Measurements from ENCODE around the gene MCEE.

Gene MCEE

GRCh38 chr2:71157124-71157793 lies 27.2 kb upstream of the MCEE start:
- TF ChIP-seq CTCF (IDR thresholded peaks at IDR 0.05) = peak; percentile 31
- peak overlapping the region; percentile 44 for H2AFZ ChIP-seq
- H3K27ac ChIP-seq = no peak overlapping the region
- no peak overlapping the region for H3K4me2 ChIP-seq (ENCODE audit: low read length)
- H3K9me3 ChIP-seq (ENCODE audit: control insufficient read depth, low read length) = no peaks in the 10 kb centered on the region
- H3K9ac ChIP-seq = no peak overlapping the region
- no peaks in the 10 kb centered on the region for H3K27me3 ChIP-seq (ENCODE audit: control insufficient read depth, insufficient read depth, low read length)
- no peaks in the 10 kb centered on the region for H3K79me2 ChIP-seq
- no peak overlapping the region for H3K4me3 ChIP-seq (ENCODE audit: low read depth, low read length)
- H3K4me1 ChIP-seq = no peaks in the 10 kb centered on the region
- H3K36me3 ChIP-seq (ENCODE audit: control insufficient read depth, insufficient read depth, low read length) = no peaks in the 10 kb centered on the region

- H3K9ac ChIP-seq = no peak overlapping the region
- H3K79me2 ChIP-seq = no peaks in the 10 kb centered on the region
- H2AFZ ChIP-seq = no peak overlapping the region
- no peaks in the 10 kb centered on the region for H3K27me3 ChIP-seq (ENCODE audit: control insufficient read depth, insufficient read depth, low read length)
- H3K4me3 ChIP-seq (ENCODE audit: low read depth, low read length) = no peak overlapping the region
- no peaks in the 10 kb centered on the region for H3K9me3 ChIP-seq (ENCODE audit: control insufficient read depth, low read length)
- no peak overlapping the region for H3K27ac ChIP-seq
- no peaks in the 10 kb centered on the region for H3K4me1 ChIP-seq
- no peak for TF ChIP-seq CTCF (IDR thresholded peaks at IDR 0.05)
- no peaks in the 10 kb centered on the region for H3K36me3 ChIP-seq (ENCODE audit: control insufficient read depth, insufficient read depth, low read length)
- H3K4me2 ChIP-seq (ENCODE audit: low read length) = no peak overlapping the region
Measured at GRCh38 chr2:71156573-71156972, 26.5 kb upstream of the MCEE start.

GRCh38 chr2:71155846-71156245 lies 25.8 kb upstream of the MCEE start:
- H3K27me3 ChIP-seq (ENCODE audit: control insufficient read depth, insufficient read depth, low read length) = no peaks in the 10 kb centered on the region
- no peak overlapping the region for H3K27ac ChIP-seq
- no peak for TF ChIP-seq CTCF (IDR thresholded peaks at IDR 0.05)
- no peaks in the 10 kb centered on the region for H3K9me3 ChIP-seq (ENCODE audit: control insufficient read depth, low read length)
- H3K9ac ChIP-seq = no peak overlapping the region
- H3K4me2 ChIP-seq (ENCODE audit: low read length) = no peak overlapping the region
- H3K36me3 ChIP-seq (ENCODE audit: control insufficient read depth, insufficient read depth, low read length) = no peaks in the 10 kb centered on the region
- H3K4me1 ChIP-seq = no peaks in the 10 kb centered on the region
- no peak overlapping the region for H2AFZ ChIP-seq
- H3K4me3 ChIP-seq (ENCODE audit: low read depth, low read length) = no peak overlapping the region
- H3K79me2 ChIP-seq = no peaks in the 10 kb centered on the region

GRCh38 chr2:71154798-71155197 lies 24.8 kb upstream of the MCEE start:
- no peak overlapping the region for H3K27ac ChIP-seq
- H3K27me3 ChIP-seq (ENCODE audit: control insufficient read depth, insufficient read depth, low read length) = no peaks in the 10 kb centered on the region
- H3K9ac ChIP-seq = no peak overlapping the region
- no peak overlapping the region for H2AFZ ChIP-seq
- H3K4me2 ChIP-seq (ENCODE audit: low read length) = no peak overlapping the region
- H3K9me3 ChIP-seq (ENCODE audit: control insufficient read depth, low read length) = no peaks in the 10 kb centered on the region
- H3K36me3 ChIP-seq (ENCODE audit: control insufficient read depth, insufficient read depth, low read length) = no peaks in the 10 kb centered on the region
- H3K4me3 ChIP-seq (ENCODE audit: low read depth, low read length) = no peak overlapping the region
- H3K4me1 ChIP-seq = no peaks in the 10 kb centered on the region
- H3K79me2 ChIP-seq = no peaks in the 10 kb centered on the region
- no peak for TF ChIP-seq CTCF (IDR thresholded peaks at IDR 0.05)

- no peak overlapping the region for H2AFZ ChIP-seq
- no peak overlapping the region for H3K4me3 ChIP-seq (ENCODE audit: low read depth, low read length)
- no peaks in the 10 kb centered on the region for H3K36me3 ChIP-seq (ENCODE audit: control insufficient read depth, insufficient read depth, low read length)
- TF ChIP-seq CTCF (IDR thresholded peaks at IDR 0.05) = no peak
- H3K4me1 ChIP-seq = no peaks in the 10 kb centered on the region
- no peak overlapping the region for H3K27ac ChIP-seq
- no peaks in the 10 kb centered on the region for H3K9me3 ChIP-seq (ENCODE audit: control insufficient read depth, low read length)
- no peak overlapping the region for H3K9ac ChIP-seq
- no peaks in the 10 kb centered on the region for H3K79me2 ChIP-seq
- H3K27me3 ChIP-seq (ENCODE audit: control insufficient read depth, insufficient read depth, low read length) = no peaks in the 10 kb centered on the region
- H3K4me2 ChIP-seq (ENCODE audit: low read length) = no peak overlapping the region
Measured at GRCh38 chr2:71154279-71154678, 24.2 kb upstream of the MCEE start.
